ENCODE results near the gene FRK. TPM values are rescaled to one million over a fixed set of nuclear protein-coding genes. Genes with fewer than 3 reads are reported as not detected.

Gene FRK
- polyA plus RNA-seq, 3 donors, result not detected

GRCh38 chr6:116036885-116037284, 23.8 kb downstream of the FRK start:
- Histone ChIP-seq H3K36me3 (replicated peaks in 1 of 2; ENCODE audit: control insufficient read depth in 1 of 2, insufficient read depth in 2 of 2, low read length in 2 of 2) (no peaks in the 10 kb centered on the region), H3K4me2 (replicated peaks; ENCODE audit: extremely low read depth, low read length, poor library complexity, severe bottlenecking) (no peak overlapping the region), H3K27me3 (ENCODE audit: control insufficient read depth in 2 of 2, insufficient read depth in 2 of 2, low read length in 2 of 2) (no peaks in the 10 kb centered on the region), H4K20me1 (ENCODE audit: insufficient read depth, low read length) (no peaks in the 10 kb centered on the region), H3K9me3 (replicated peaks in 1 of 2; ENCODE audit: control insufficient read depth in 1 of 2, insufficient read depth in 1 of 2, low read length in 2 of 2) (peaks cover 0 to 4% of the 10 kb centered on the region in 2 donors), H3K9ac (ENCODE audit: insufficient read depth, low read length, poor library complexity, severe bottlenecking) (no peak overlapping the region), H3K4me1 (ENCODE audit: control insufficient read depth in 1 of 2, insufficient read depth in 2 of 2, low read length in 2 of 2) (no peaks in the 10 kb centered on the region), H3K4me3 (replicated peaks in 1 of 3; ENCODE audit: low read depth in 2 of 3, low read length in 3 of 3) (no peak overlapping the region), H3K79me2 (ENCODE audit: insufficient read depth, low read length) (no peaks in the 10 kb centered on the region), H2AFZ (ENCODE audit: insufficient read depth, low read depth, low read length, poor library complexity, severe bottlenecking) (no peak overlapping the region), H3K27ac (ENCODE audit: low read depth in 1 of 2, low read length in 2 of 2) (no peak overlapping the region)
- no peaks in the 10 kb centered on the region for H3K4me1 Mint-ChIP-seq
- peaks cover 0 to 6% (median 1%) of the 10 kb centered on the region in 3 donors for H3K27me3 Mint-ChIP-seq (ENCODE audit: low read depth in 3 of 3)
- no peak for DNase-seq
- intact Hi-C loops (cut with micrococcal nuclease), result no loop called here
- peaks cover 0 to 6% (median 2%) of the 10 kb centered on the region in 7 donors for H3K9me3 Mint-ChIP-seq
- H3K4me3 Mint-ChIP-seq, result no peak overlapping the region
- TF ChIP-seq, protein P1, sequence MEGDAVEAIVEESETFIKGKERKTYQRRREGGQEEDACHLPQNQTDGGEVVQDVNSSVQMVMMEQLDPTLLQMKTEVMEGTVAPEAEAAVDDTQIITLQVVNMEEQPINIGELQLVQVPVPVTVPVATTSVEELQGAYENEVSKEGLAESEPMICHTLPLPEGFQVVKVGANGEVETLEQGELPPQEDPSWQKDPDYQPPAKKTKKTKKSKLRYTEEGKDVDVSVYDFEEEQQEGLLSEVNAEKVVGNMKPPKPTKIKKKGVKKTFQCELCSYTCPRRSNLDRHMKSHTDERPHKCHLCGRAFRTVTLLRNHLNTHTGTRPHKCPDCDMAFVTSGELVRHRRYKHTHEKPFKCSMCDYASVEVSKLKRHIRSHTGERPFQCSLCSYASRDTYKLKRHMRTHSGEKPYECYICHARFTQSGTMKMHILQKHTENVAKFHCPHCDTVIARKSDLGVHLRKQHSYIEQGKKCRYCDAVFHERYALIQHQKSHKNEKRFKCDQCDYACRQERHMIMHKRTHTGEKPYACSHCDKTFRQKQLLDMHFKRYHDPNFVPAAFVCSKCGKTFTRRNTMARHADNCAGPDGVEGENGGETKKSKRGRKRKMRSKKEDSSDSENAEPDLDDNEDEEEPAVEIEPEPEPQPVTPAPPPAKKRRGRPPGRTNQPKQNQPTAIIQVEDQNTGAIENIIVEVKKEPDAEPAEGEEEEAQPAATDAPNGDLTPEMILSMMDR (IDR thresholded peaks at IDR 0.05), result no peak
- no peak overlapping the region for H3K27ac Mint-ChIP-seq
- no peaks in the 10 kb centered on the region for H3K36me3 Mint-ChIP-seq

- intact Hi-C loops (cut with micrococcal nuclease), result no loop called here
- no peaks in the 10 kb centered on the region for H3K36me3 Mint-ChIP-seq
- no peak for DNase-seq
- no peak overlapping the region for H3K27ac ChIP-seq (ENCODE audit: low read depth in 1 of 2, low read length in 2 of 2)
- H3K79me2 ChIP-seq (ENCODE audit: insufficient read depth, low read length), result no peaks in the 10 kb centered on the region
- H3K4me1 Mint-ChIP-seq, result no peaks in the 10 kb centered on the region
- H4K20me1 ChIP-seq (ENCODE audit: insufficient read depth, low read length), result no peaks in the 10 kb centered on the region
- no CpG with 5 or more reads among the region's 2 CpGs for WGBS (ENCODE audit: insufficient coverage)
- H3K9me3 ChIP-seq (replicated peaks in 1 of 2; ENCODE audit: control insufficient read depth in 1 of 2, insufficient read depth in 1 of 2, low read length in 2 of 2), result peaks cover 0 to 4% of the 10 kb centered on the region in 2 donors
- H3K9ac ChIP-seq (ENCODE audit: insufficient read depth, low read length, poor library complexity, severe bottlenecking), result no peak overlapping the region
- no peak overlapping the region for H3K4me3 ChIP-seq (replicated peaks in 1 of 3; ENCODE audit: low read depth in 2 of 3, low read length in 3 of 3)
- no peak overlapping the region for H3K27ac Mint-ChIP-seq
- no peaks in the 10 kb centered on the region for H3K27me3 ChIP-seq (ENCODE audit: control insufficient read depth in 2 of 2, insufficient read depth in 2 of 2, low read length in 2 of 2)
- H3K4me2 ChIP-seq (replicated peaks; ENCODE audit: extremely low read depth, low read length, poor library complexity, severe bottlenecking), result no peak overlapping the region
- H3K9me3 Mint-ChIP-seq, result peaks cover 0 to 4% (median 0%) of the 10 kb centered on the region in 7 donors
- H3K27me3 Mint-ChIP-seq (ENCODE audit: low read depth in 3 of 3), result peaks cover 0 to 8% (median 1%) of the 10 kb centered on the region in 3 donors
- H3K4me1 ChIP-seq (ENCODE audit: control insufficient read depth in 1 of 2, insufficient read depth in 2 of 2, low read length in 2 of 2), result no peaks in the 10 kb centered on the region
- TF ChIP-seq, protein P1 (IDR thresholded peaks at IDR 0.05), result no peak
- no peak overlapping the region for H2AFZ ChIP-seq (ENCODE audit: insufficient read depth, low read depth, low read length, poor library complexity, severe bottlenecking)
- H3K36me3 ChIP-seq (replicated peaks in 1 of 2; ENCODE audit: control insufficient read depth in 1 of 2, insufficient read depth in 2 of 2, low read length in 2 of 2), result no peaks in the 10 kb centered on the region
- H3K4me3 Mint-ChIP-seq, result no peak overlapping the region
Observed at GRCh38 chr6:116036075-116036773, 24.5 kb downstream of the FRK start.
